GM18499 (cell line): ENCODE data around the gene CHAT.

Experiments
- ATAC-seq: cut with Tn5 transposase; IDR thresholded peaks from one replicate; pipeline ENCODE4 v1.9.1; 2021; ENCODE audit warnings: moderate number of reproducible peaks; ENCODE audit not compliant: insufficient read depth, unreplicated experiment

Gene CHAT

DNA sequence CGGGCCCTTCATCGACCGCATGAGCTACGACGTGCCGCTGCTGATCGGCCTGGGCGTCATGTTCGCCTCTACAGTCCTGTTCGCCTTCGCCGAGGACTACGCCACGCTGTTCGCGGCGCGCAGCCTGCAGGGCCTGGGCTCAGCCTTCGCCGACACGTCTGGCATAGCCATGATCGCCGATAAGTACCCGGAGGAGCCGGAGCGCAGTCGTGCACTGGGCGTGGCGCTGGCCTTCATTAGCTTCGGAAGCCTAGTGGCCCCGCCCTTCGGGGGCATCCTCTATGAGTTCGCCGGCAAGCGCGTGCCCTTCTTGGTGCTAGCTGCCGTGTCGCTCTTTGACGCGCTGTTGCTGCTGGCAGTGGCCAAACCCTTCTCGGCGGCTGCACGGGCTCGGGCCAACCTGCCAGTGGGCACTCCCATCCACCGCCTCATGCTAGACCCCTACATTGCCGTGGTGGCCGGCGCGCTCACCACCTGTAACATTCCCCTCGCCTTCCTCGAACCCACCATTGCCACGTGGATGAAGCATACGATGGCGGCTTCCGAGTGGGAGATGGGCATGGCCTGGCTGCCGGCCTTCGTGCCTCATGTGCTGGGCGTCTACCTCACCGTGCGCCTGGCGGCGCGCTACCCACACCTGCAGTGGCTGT is 2.5 kb upstream of the CHAT start:
- no peak for ATAC-seq

DNA sequence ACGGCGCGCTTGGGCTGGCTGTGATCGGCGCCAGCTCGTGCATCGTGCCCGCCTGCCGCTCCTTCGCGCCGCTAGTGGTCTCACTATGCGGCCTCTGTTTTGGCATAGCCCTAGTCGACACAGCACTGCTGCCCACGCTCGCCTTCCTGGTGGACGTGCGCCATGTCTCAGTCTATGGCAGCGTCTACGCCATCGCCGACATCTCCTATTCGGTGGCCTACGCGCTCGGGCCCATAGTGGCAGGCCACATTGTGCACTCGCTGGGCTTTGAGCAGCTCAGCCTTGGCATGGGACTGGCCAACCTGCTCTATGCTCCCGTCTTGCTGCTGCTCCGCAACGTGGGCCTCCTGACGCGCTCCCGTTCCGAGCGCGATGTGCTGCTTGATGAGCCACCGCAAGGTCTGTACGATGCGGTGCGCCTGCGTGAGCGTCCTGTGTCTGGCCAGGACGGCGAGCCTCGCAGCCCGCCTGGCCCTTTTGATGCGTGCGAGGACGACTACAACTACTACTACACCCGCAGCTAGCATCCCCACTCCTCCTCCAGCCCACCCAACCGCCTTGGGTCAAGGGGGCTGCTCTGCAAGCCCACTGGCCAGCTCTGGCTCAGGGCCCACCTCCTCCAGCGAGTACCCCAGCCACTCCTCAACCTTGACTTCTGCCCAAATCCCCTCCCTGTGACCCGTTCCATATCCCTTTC is 1.9 kb upstream of the CHAT start:
- no peak for ATAC-seq

GRCh38 chr10:49612513-49613164 is 1.2 kb upstream of the CHAT start:
- no peak for ATAC-seq

DNA sequence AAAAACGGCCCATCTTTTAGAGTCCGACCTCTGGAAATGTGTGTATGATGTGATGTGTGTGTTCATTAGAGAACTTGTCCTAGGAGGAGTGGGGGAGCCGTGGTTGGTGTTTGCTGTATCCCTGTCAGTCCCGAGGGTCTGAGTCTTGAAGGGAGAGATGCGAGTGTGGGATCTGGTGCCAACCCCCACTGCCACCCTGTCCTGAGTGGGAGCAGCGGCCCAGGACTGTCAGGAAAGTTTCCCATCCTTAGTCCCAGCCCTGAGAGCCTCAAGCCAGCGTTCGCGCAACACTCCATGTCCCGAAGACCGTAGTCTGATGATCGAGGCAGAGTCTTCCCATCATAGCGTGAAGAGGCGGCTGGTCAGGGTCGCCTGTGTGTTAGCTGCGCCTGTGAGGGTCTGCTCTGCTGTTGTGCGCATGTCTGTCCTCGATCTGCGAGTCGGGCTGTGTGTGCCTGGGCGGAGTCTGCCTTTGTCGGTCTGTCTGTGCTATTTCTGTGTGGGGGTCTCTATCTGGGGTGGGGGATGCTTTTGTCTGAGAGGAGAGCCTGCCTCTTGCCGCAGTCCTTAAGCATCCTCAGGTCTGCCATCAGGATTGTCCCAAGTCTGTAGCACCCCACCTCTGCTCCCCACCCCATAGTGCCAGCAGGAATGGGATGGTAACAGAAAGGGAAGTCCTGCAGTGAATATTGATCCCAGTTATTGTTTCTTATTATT is 514 bp upstream of the CHAT start:
- no peak for ATAC-seq

GRCh38 chr10:49614242-49615198 is 683 bp downstream of the CHAT start:
- no peak for ATAC-seq

GRCh38 chr10:49615213-49615612 is 1.4 kb downstream of the CHAT start:
- no peak for ATAC-seq

GRCh38 chr10:49615721-49616120 is 1.9 kb downstream of the CHAT start:
- ATAC-seq, result no peak

DNA sequence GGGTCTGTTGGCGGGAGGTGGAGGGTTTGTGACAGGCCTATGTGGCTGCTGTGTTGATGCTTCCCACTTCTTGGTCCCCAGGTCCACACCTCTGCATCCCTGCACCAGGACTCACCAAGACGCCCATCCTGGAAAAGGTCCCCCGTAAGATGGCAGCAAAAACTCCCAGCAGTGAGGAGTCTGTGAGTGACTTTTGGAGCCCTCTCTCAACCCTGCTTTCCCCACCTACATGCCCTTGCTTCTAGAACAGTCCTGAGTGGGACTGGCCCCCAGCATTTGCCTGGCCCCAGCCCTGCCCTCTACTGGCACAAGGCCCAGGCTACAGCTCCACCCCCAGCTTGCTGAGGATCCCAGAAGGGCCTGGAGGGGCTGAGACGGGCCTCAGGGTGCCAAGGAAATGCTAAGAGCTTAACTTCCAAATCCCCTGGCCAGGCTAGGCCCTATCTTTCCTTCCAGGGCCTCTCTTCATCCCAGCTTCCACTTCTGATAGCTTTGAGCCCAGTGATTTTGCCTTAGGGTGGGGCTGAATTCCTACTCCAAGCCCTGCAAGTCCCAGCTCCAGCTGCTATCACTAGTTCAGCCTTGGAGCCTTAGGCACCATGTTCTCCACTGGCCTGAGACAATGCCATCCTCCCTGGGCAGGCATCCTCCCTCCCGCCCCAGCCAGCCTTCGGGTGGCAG is 2.7 kb downstream of the CHAT start:
- ATAC-seq, result no peak

DNA sequence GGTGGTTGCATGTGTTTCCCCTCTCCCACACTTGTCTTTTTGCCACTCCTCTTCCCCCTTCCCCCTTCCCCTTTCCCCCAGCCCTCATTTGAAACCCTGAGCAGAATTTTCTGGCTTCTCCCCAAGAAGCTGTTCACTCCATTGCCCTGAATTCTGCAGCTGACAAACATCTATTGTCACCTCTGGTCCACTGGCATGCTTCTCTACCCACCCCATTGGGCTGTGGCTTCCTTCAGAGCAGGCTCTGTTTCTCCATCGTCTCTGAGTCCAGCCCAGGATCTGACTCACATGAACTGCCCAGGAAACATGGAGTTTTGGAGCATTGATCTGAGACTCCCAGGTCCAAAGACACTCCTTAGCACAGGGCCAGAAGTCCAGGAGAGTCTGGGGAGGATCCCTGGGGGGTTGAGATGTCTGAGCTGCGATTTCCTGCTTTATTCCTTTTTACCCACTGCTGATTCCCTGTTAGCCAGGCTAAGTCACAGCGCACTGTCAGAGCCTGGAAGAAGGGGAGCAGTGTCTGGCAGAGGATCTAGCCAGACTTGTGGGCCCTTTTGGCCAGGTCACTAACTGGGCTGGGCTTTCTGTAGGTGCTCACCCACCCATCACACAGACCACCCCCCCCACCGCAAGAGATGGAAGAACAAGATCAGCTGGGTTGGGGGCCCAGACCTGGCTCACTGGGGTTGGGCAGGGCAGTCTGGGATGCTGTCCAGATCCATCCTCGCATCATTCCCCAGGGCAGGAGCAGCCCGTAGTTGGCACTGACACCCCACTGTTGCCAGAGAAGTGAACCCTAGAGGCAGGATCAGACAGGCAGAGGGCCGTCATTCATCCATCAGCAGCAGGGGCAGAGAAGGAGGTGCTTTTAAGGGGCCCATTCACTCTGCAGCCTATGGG is 3.5 kb downstream of the CHAT start:
- no peak for ATAC-seq

GRCh38 chr10:49618821-49619220 is 5.0 kb downstream of the CHAT start:
- ATAC-seq, result no peak

DNA sequence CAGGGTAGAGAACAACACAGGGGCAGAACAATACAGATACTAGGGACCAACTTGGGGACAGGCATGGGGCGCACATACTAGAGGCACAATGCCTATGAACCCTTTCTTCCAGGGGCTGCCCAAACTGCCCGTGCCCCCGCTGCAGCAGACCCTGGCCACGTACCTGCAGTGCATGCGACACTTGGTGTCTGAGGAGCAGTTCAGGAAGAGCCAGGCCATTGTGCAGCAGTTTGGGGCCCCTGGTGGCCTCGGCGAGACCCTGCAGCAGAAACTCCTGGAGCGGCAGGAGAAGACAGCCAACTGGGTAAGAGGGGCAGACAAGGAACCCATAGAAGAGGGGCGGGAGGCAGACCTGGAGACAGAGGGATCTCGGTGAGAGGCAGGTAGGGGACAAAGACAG is 5.8 kb downstream of the CHAT start:
- no peak for ATAC-seq

GRCh38 chr10:49620286-49620810 is 6.5 kb downstream of the CHAT start:
- no peak for ATAC-seq

DNA sequence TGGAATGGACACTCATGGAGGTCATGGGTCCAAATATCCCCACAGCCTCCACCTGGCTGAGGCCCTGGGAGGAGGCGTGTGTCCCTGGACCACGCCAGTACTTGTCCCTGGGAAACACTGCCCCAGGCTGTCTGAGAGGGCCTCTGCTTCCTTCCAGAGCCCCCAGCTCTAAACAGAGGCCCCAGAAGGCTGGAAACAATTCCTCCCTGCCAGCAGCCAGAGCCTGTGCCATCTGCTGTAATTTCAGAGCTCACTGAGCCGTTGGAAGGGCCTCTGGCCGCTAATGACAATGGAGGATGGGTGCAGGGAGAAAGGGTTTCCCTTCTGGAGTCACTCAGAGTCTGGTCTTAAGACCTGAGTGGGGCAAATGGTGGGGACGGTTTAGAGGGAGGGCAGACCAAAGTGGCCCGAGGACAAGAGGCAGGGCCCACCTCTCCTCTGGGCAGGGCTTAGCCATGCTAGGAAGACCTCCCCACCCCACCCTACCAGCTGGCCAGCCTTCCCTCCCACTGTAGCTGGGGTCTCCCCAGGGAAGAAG is 7.1 kb downstream of the CHAT start:
- no peak for ATAC-seq

DNA sequence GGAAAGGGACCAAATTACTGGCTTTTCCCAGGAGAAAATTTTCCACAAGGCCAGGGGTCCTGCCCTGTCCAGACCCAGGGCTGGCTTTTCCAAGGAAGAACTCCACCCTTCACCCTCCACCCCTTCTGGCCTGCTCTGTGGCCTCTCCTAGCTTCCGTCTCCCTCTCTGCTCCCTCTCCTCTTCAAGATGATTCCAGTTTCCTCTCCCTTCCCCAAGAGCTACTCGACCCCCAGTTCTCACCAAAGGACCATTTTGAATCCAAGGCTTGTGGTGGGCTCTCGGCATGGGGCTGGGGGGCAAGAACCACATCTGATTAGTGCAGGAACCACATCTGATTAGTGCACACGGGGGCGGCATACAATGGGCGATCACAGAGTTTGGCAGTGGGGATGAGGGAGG is 7.7 kb downstream of the CHAT start:
- no peak for ATAC-seq

GRCh38 chr10:49622426-49623425 is 8.9 kb downstream of the CHAT start:
- ATAC-seq, result no peak

DNA sequence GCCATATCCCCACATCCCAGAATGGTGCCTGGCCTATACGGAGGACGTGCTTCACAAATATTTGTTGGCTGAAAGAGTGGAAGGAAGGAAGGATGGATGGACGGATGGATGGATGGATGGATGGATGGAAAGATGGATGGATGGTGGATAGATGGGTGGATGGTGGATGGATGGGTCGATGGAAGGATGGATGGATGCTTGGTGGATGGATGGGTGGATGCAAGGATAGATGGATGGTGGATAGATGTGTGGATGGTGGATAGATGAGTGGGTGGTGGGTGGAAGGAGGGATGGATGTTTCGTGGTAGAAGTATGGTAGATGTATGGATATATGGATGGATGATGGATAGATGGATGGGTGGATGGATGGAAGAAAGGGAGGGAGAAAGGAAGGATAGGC is 10.8 kb downstream of the CHAT start:
- no peak for ATAC-seq

DNA sequence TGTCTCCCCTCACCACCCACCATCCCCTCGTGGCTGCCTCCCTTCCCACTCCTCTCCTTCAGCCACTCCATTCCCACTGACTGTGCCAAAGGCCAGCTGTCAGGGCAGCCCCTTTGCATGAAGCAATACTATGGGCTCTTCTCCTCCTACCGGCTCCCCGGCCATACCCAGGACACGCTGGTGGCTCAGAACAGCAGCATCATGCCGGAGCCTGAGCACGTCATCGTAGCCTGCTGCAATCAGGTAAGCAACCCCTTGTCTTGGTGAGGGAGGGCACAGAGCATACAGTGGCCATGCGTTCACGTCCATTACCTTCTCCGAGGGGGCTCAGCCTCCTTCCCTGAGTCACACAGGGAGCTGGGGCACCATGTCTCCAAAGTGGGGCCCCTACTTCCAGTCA is 11.6 kb downstream of the CHAT start:
- ATAC-seq, result no peak
